KOPT-K1 (cell line): ENCODE results near the gene LMO2.
"Not testable (repeated sequence)": the region's sequence is repeated elsewhere in the genome, so short reads cannot be mapped to it uniquely, and the experiment has no call there.

Experiments used
- H3K27ac ChIP-seq: fragments of 200-600 bp; sonication (generic); 2 replicates; pipeline ENCODE4 v1.5.1; 2016; ENCODE audit warnings: antibody characterized with exemption, mild to moderate bottlenecking, low read depth, low read length; ENCODE audit not compliant: poor library complexity, severe bottlenecking
- H3K36me3 ChIP-seq: fragments of 200-600 bp; sonication (generic); 2 replicates; pipeline ENCODE4 v1.5.1; 2017; ENCODE audit warnings: antibody characterized with exemption, mild to moderate bottlenecking, low read length, moderate library complexity; ENCODE audit not compliant: insufficient read depth
- H3K9me3 ChIP-seq: fragments of 200-600 bp; sonication (generic); 2 replicates; pipeline ENCODE4 v1.5.1; 2017; ENCODE audit warnings: antibody characterized with exemption, low read length, mild to moderate bottlenecking; ENCODE audit not compliant: insufficient read depth, poor library complexity, severe bottlenecking

LMO2 gene

GRCh38 chr11:33891714-33892327, at the start of gene LMO2:
Gene LMO2, minus strand, starts transcription at chr11:33892076. Its CDS starts 22,360 bp downstream, at chr11:33869716.
- H3K36me3 ChIP-seq = peaks cover 14% of the 10 kb centered on the region
- no peaks in the 10 kb centered on the region for H3K9me3 ChIP-seq
- peak within 1 kb of the TSS; percentile 78 for H3K27ac ChIP-seq

GRCh38 chr11:33940538-33940815, 48.6 kb upstream of the LMO2 start:
- H3K27ac ChIP-seq = no peak overlapping the region
- no peaks in the 10 kb centered on the region for H3K36me3 ChIP-seq
- H3K9me3 ChIP-seq = no peaks in the 10 kb centered on the region

- H3K27ac ChIP-seq = no peak overlapping the region
- H3K36me3 ChIP-seq = no peaks in the 10 kb centered on the region
- peaks cover 11% of the 10 kb centered on the region for H3K9me3 ChIP-seq
Observed at GRCh38 chr11:33936725-33937604, 45.1 kb upstream of the LMO2 start.

- Histone ChIP-seq H3K27ac (peak overlapping the region; percentile 68), H3K36me3 (no peaks in the 10 kb centered on the region), H3K9me3 (peaks cover 23% of the 10 kb centered on the region)
Observed at GRCh38 chr11:33935461-33936456, 43.9 kb upstream of the LMO2 start.

GRCh38 chr11:33935005-33935404, 43.1 kb upstream of the LMO2 start:
- Histone ChIP-seq H3K36me3 (no peaks in the 10 kb centered on the region), H3K9me3 (peaks cover 23% of the 10 kb centered on the region)

GRCh38 chr11:33934450-33934849, 42.6 kb upstream of the LMO2 start:
- H3K36me3 ChIP-seq = no peaks in the 10 kb centered on the region
- peak overlapping the region; percentile 68 for H3K27ac ChIP-seq
- H3K9me3 ChIP-seq = peaks cover 23% of the 10 kb centered on the region

More at GRCh38 chr11:33935005-33935404, 43.1 kb upstream of the LMO2 start:
- H3K27ac ChIP-seq = peak overlapping the region; percentile 68

- Histone ChIP-seq H3K36me3 (no peaks in the 10 kb centered on the region), H3K27ac (peak overlapping the region; percentile 68)
Observed at GRCh38 chr11:33933602-33934001, 41.7 kb upstream of the LMO2 start.

GRCh38 chr11:33932721-33933120, 40.8 kb upstream of the LMO2 start:
- H3K9me3 ChIP-seq = peaks cover 23% of the 10 kb centered on the region
- peak overlapping the region; percentile 26 for H3K27ac ChIP-seq
- no peaks in the 10 kb centered on the region for H3K36me3 ChIP-seq

More at GRCh38 chr11:33933602-33934001, 41.7 kb upstream of the LMO2 start:
- H3K9me3 ChIP-seq = peaks cover 23% of the 10 kb centered on the region

GRCh38 chr11:33931739-33932366, 40.0 kb upstream of the LMO2 start:
- H3K9me3 ChIP-seq = peaks cover 23% of the 10 kb centered on the region
- H3K27ac ChIP-seq, H3K36me3 ChIP-seq: not testable (repeated sequence)

- Histone ChIP-seq H3K9me3 (peaks cover 23% of the 10 kb centered on the region), H3K27ac (peak overlapping the region; percentile 60), H3K36me3 (no peaks in the 10 kb centered on the region)
Observed at GRCh38 chr11:33931067-33931466, 39.2 kb upstream of the LMO2 start.

GRCh38 chr11:33930317-33931021, 38.6 kb upstream of the LMO2 start:
- Histone ChIP-seq H3K36me3 (no peaks in the 10 kb centered on the region), H3K9me3 (peaks cover 23% of the 10 kb centered on the region), H3K27ac (peak overlapping the region; percentile 60)

- Histone ChIP-seq H3K9me3 (peaks cover 23% of the 10 kb centered on the region), H3K36me3 (no peaks in the 10 kb centered on the region), H3K27ac (no peak overlapping the region)
Observed at GRCh38 chr11:33928564-33928963, 36.7 kb upstream of the LMO2 start.

GRCh38 chr11:33926671-33927552, 35.0 kb upstream of the LMO2 start:
- H3K9me3 ChIP-seq = peaks cover 11% of the 10 kb centered on the region
- no peaks in the 10 kb centered on the region for H3K36me3 ChIP-seq
- no peak overlapping the region for H3K27ac ChIP-seq
